ENCODE data around the gene RBM47.
A peak's percentile ranks its signal among the peaks of the same experiment; 100 is the strongest.

The RBM47 gene

GRCh38 chr4:40629401-40630334, at the start of gene RBM47:
TSS of gene RBM47 (minus strand) at chr4:40629864. CDS start at chr4:40438893, 190,971 bp downstream.
- peak; percentile 31; the same call in 1 of the 2 replicates for TF ChIP-seq CTCF (IDR thresholded peaks at IDR 0.05)

GRCh38 chr4:40678421-40678820, 48.8 kb upstream of the RBM47 start:
- TF ChIP-seq CTCF (IDR thresholded peaks at IDR 0.05), result no peak

GRCh38 chr4:40675166-40675565, 45.5 kb upstream of the RBM47 start:
- TF ChIP-seq CTCF (IDR thresholded peaks at IDR 0.05), result no peak

- no peak for TF ChIP-seq CTCF (IDR thresholded peaks at IDR 0.05)
Observed at GRCh38 chr4:40672528-40673522, 43.2 kb upstream of the RBM47 start.

GRCh38 chr4:40669504-40669903, 39.8 kb upstream of the RBM47 start:
- no peak for TF ChIP-seq CTCF (IDR thresholded peaks at IDR 0.05)

GRCh38 chr4:40665842-40666241, 36.2 kb upstream of the RBM47 start:
- no peak for TF ChIP-seq CTCF (IDR thresholded peaks at IDR 0.05)

- TF ChIP-seq CTCF (IDR thresholded peaks at IDR 0.05), result no peak
Observed at GRCh38 chr4:40662962-40663604, 33.4 kb upstream of the RBM47 start.

Data from LNCAP (cell line).